Hematopoietic multipotent progenitor cell treated with erythropoietin and hydrocortisone succinate and interleukin-3 and kit ligand, for 15 days (in vitro differentiated cells): ENCODE measurements around the gene WDR27.

Source experiments
- DNase-seq: peaks from one replicate; pipeline ENCODE4 v3.0.0-alpha.2; 2015; ENCODE audit warnings: low spot score

WDR27 gene

GRCh38 chr6:169428532-169428931 is 273.3 kb downstream of the WDR27 start:
- DNase-seq: no peak

GRCh38 chr6:169427856-169428255 is 274.0 kb downstream of the WDR27 start:
- DNase-seq: no peak

GRCh38 chr6:169426611-169427010 is 275.2 kb downstream of the WDR27 start:
- DNase-seq: no peak

GRCh38 chr6:169425628-169426370 is 276.0 kb downstream of the WDR27 start:
- DNase-seq: no peak

- no peak for DNase-seq
Observed at GRCh38 chr6:169424821-169425240, 277.0 kb downstream of the WDR27 start.

- no peak for DNase-seq
Observed at GRCh38 chr6:169424149-169424804, 277.6 kb downstream of the WDR27 start.

GRCh38 chr6:169421586-169422264 is 280.1 kb downstream of the WDR27 start:
- DNase-seq: no peak

GRCh38 chr6:169420912-169421543 is 280.8 kb downstream of the WDR27 start:
- no peak for DNase-seq

GRCh38 chr6:169417101-169417500 is 284.7 kb downstream of the WDR27 start:
- DNase-seq: no peak

GRCh38 chr6:169416249-169416648 is 285.6 kb downstream of the WDR27 start:
- no peak for DNase-seq

- DNase-seq: no peak
Observed at GRCh38 chr6:169415179-169415578, 286.6 kb downstream of the WDR27 start.

- no peak for DNase-seq
Observed at GRCh38 chr6:169411722-169412121, 290.1 kb downstream of the WDR27 start.

GRCh38 chr6:169411296-169411695 is 290.5 kb downstream of the WDR27 start:
- DNase-seq: no peak

- no peak for DNase-seq
Observed at GRCh38 chr6:169409742-169410312, 292.0 kb downstream of the WDR27 start.

GRCh38 chr6:169407325-169407724 is 294.5 kb downstream of the WDR27 start:
- DNase-seq: no peak
